ENCODE data around the gene COL23A1. TPM values are rescaled to one million over a fixed set of nuclear protein-coding genes. Genes with fewer than 3 reads are reported as not detected.
A peak's percentile ranks its signal among the peaks of the same experiment; 100 is the strongest.

Gene COL23A1
- total and polyA plus RNA-seq, 2 of the 13 experiments (the other 11 are each of a cell fraction or from before 2014, with no cell fraction given): not detected

GRCh38 chr5:178234121-178234749 is 356.0 kb downstream of the COL23A1 start:
- Histone ChIP-seq H3K9ac (ENCODE audit: insufficient read depth, low read depth, low read length) (no peak overlapping the region), H3K36me3 (replicated peaks in 1 of 2; ENCODE audit: control insufficient read depth in 1 of 2, insufficient read depth in 2 of 2, low read length in 2 of 2) (peaks cover 5 to 9% of the 10 kb centered on the region in 2 experiments; a peak in 3 of 5 replicates), H3K9me3 (ENCODE audit: low read length) (no peaks in the 10 kb centered on the region), H3K27me3 (ENCODE audit: control insufficient read depth in 1 of 2, insufficient read depth in 2 of 2, low read length in 2 of 2) (no peaks in the 10 kb centered on the region), H3K79me2 (ENCODE audit: insufficient read depth, low read length) (peaks cover 20% of the 10 kb centered on the region), H3K27ac (ENCODE audit: extremely low read length, insufficient read depth, low read length) (no peak overlapping the region), H3K4me3 (replicated peaks in 1 of 3; ENCODE audit: insufficient read depth in 1 of 3, low read depth in 2 of 3, low read length in 3 of 3) (no peak overlapping the region), H3K4me2 (ENCODE audit: low read depth, low read length) (no peak overlapping the region), H2AFZ (ENCODE audit: low read length) (no peak overlapping the region), H3K4me1 (ENCODE audit: insufficient read depth, low read length) (peaks cover 76% of the 10 kb centered on the region), H4K20me1 (ENCODE audit: insufficient read depth, low read length) (no peaks in the 10 kb centered on the region)
- 60% methylated on average over 4 of the region's 7 CpGs for WGBS (ENCODE audit: low lambda C conversion rate)
- intact Hi-C loops (cut with micrococcal nuclease; ENCODE audit: unreplicated experiment): no loop called here
- in situ Hi-C loops (cut with HindIII; ENCODE audit: extremely low pct_ligation_motif_present, low pct_unique_long_range_greater_than_20kb): no loop called here
- FAIRE-seq: no peak
- no peak for ATAC-seq
- ChIA-PET POLR2A (interaction anchor here (1.1 to 1.7 kb wide), 2 partner anchors 30 to 395 kb away, joined by 3 to 4 read pairs; partner anchors contain the start of gene HNRNPAB), CTCF (ENCODE audit: low intra/inter-chr PET ratio, low total read pairs) (no interaction called here)
- DNase-seq (ENCODE audit: low spot score): no peak
- BruUV-seq (replicated peaks): no TSS peak
- TF ChIP-seq ATF6 (CRISPR knock-in tag; conservative IDR thresholded peaks at IDR 0.05): no peak
- 0 out of 2 replicates have a peak, but pooled peaks have one; percentile 35 for TF ChIP-seq BCL3 (CRISPR knock-in tag; IDR thresholded peaks at IDR 0.05)
- TF ChIP-seq CEBPB (IDR thresholded peaks at IDR 0.05; ENCODE audit: borderline replicate concordance, low read depth, low read length): no peak
